HCT116 (cell line): ENCODE measurements around the gene CLIC3. TPM values are rescaled to one million over a fixed set of nuclear protein-coding genes. Genes with fewer than 3 reads are reported as not detected.

Experiments used
- ATAC-seq: fragments of 200-7000 bp; cut with Tn5 transposase; 2 replicates; pipeline ENCODE4 v1.9.1; 2020; ENCODE audit warnings: mild to moderate bottlenecking, moderate library complexity
- BruUV-seq: library from RNA; stranded (reverse); fragments of 400-500 nt; replicated peaks from 2 replicates; lab custom pipeline; 2021; lab: Mats Ljungman, UMichigan
- CTCF ChIA-PET: fragments of 300-600 bp; sonication (Branson Sonifier 250); formaldehyde crosslinking; loops from one replicate; lab custom pipeline; 2021; ENCODE audit warnings: antibody characterized with exemption; lab: Charles Lee
- POLR2A ChIA-PET: fragments of 300-600, 350-600 bp; sonication (Branson Sonifier 250); formaldehyde crosslinking; loops from one replicate; lab custom pipeline; 2021; ENCODE audit warnings: antibody characterized with exemption; lab: Charles Lee
- RAD21 ChIA-PET, 2 experiments: fragments of 300-600 bp; sonication (Branson Sonifier 250); formaldehyde crosslinking; loops; one replicate each; lab custom pipeline; 2023; ENCODE audit warnings: low total read pairs in 2 of 2; ENCODE audit not compliant: uncharacterized antibody in 2 of 2, unreplicated experiment in 2 of 2, low non-redundant PET in 1 of 2; lab: Charles Lee
- DNase-seq: peaks from one replicate; pipeline ENCODE4 v3.0.0-alpha.2; 2010; ENCODE audit warnings: low read depth, low spot score
- H2AFZ ChIP-seq: fragments of 200-600 bp; shearing (Covaris generic), sonication (generic); 2 replicates; pipeline ENCODE4 v1.6.1; 2017; ENCODE audit warnings: low read depth, mixed run types, mixed read lengths, antibody characterized with exemption, low read length; ENCODE audit not compliant: poor library complexity, severe bottlenecking
- H3K27ac ChIP-seq: 2 replicates; pipeline ENCODE4 v1.5.1; 2012; ENCODE audit warnings: low read depth, low read length
- H3K27me3 ChIP-seq: fragments of 200-600 bp; sonication (generic); 2 replicates; pipeline ENCODE4 v1.6.1; 2016; ENCODE audit warnings: mixed run types, low read length, mixed read lengths; ENCODE audit not compliant: insufficient read depth
- H3K36me3 ChIP-seq, 2 experiments: fragments of 200-500 bp in 1 of 2; fragments of 200-600 bp in 1 of 2; sonication (Bioruptor generic) in 1 of 2; sonication (generic) in 1 of 2; 2 replicates each; pipeline versions ENCODE4 v1.5.1 to v1.6.1; 2014 to 2016; ENCODE audit warnings: low read length in 2 of 2, inconsistent platforms in 1 of 2, mixed read lengths in 1 of 2, mixed run types in 1 of 2; ENCODE audit not compliant: insufficient read depth in 2 of 2, control insufficient read depth in 1 of 2
- H3K4me1 ChIP-seq, 2 experiments: fragments of 200-600 bp in 1 of 2; sonication (generic) in 1 of 2; 2 replicates each; pipeline versions ENCODE4 v1.5.1 to v1.6.1; 2012 to 2017; ENCODE audit warnings: low read length in 2 of 2, inconsistent platforms in 1 of 2, mild to moderate bottlenecking in 1 of 2, mixed read lengths in 1 of 2, mixed run types in 1 of 2, moderate library complexity in 1 of 2; ENCODE audit not compliant: insufficient read depth in 2 of 2, control insufficient read depth in 1 of 2
- H3K4me2 ChIP-seq: fragments of 200-600 bp; sonication (generic); 2 replicates; pipeline ENCODE4 v1.6.1; 2017; ENCODE audit warnings: mixed run types, low read length, mixed read lengths
- H3K4me3 ChIP-seq, 2 experiments: fragments of 200-600 bp in 1 of 2; sonication (generic) in 1 of 2; replicated peaks in 1 of 2; 2 replicates each; pipeline ENCODE4 v1.5.1; 2011 to 2016; ENCODE audit warnings: low read length in 2 of 2, control low read depth in 1 of 2, low read depth in 1 of 2, mild to moderate bottlenecking in 1 of 2, mixed read lengths in 1 of 2, mixed run types in 1 of 2
- H3K79me2 ChIP-seq: fragments of 200-600 bp; sonication (generic); 2 replicates; pipeline ENCODE4 v1.6.1; 2017; ENCODE audit warnings: mild to moderate bottlenecking, mixed run types, low read length, moderate library complexity, mixed read lengths; ENCODE audit not compliant: insufficient read depth
- H3K9ac ChIP-seq: fragments of 200-600 bp; sonication (generic); 2 replicates; pipeline ENCODE4 v1.6.1; 2016; ENCODE audit warnings: low read length, mixed read lengths
- H3K9me2 ChIP-seq: fragments of 200-600 bp; sonication (generic), shearing (Covaris generic); 2 replicates; pipeline ENCODE4 v1.6.1; 2017; ENCODE audit warnings: mixed run types, mild to moderate bottlenecking, moderate library complexity; ENCODE audit not compliant: insufficient read depth
- H3K9me3 ChIP-seq, 2 experiments: fragments of 200-500 bp in 1 of 2; fragments of 200-600 bp in 1 of 2; sonication (Bioruptor generic) in 1 of 2; sonication (generic) in 1 of 2; 2 replicates each; pipeline ENCODE4 v1.6.1; 2014 to 2017; ENCODE audit warnings: low read length in 2 of 2, mixed read lengths in 2 of 2, inconsistent platforms in 1 of 2, low read depth in 1 of 2, mild to moderate bottlenecking in 1 of 2, mixed run types in 1 of 2, moderate library complexity in 1 of 2; ENCODE audit not compliant: control insufficient read depth in 1 of 2, insufficient read depth in 1 of 2
- H4K20me1 ChIP-seq: fragments of 200-600 bp; sonication (generic), shearing (Covaris generic); 2 replicates; pipeline ENCODE4 v1.6.1; 2017; ENCODE audit warnings: mixed run types, mild to moderate bottlenecking, moderate library complexity; ENCODE audit not compliant: insufficient read depth
- FOSL1 ChIP-seq: IDR thresholded peaks from 2 replicates; pipeline ENCODE4 v1.6.1; 2012; ENCODE audit warnings: low read depth
- SRF ChIP-seq: IDR thresholded peaks from 2 replicates; pipeline ENCODE4 v1.6.1; 2012; ENCODE audit warnings: low read depth
- YY1 ChIP-seq: IDR thresholded peaks from 2 replicates; pipeline ENCODE4 v1.6.1; 2011; ENCODE audit warnings: low read length, low read depth, moderate library complexity, mild to moderate bottlenecking; ENCODE audit not compliant: insufficient replicate concordance; ENCODE audit errors: extremely low read depth
- intact Hi-C: fragments of 100-400 bp; cut with micrococcal nuclease; formaldehyde crosslinking; loops from 2 replicates; pipeline ENCODE4 v1.10.0; 2022
- total RNA-seq: library from RNA; stranded (reverse); gene quantifications from one replicate; pipeline ENCODE4 v1.2.1, GENCODE V29; 2021; ENCODE audit not compliant: unreplicated experiment

Gene CLIC3
- total RNA-seq, 1 experiment from 2014 or later = 8.4 TPM

DNA sequence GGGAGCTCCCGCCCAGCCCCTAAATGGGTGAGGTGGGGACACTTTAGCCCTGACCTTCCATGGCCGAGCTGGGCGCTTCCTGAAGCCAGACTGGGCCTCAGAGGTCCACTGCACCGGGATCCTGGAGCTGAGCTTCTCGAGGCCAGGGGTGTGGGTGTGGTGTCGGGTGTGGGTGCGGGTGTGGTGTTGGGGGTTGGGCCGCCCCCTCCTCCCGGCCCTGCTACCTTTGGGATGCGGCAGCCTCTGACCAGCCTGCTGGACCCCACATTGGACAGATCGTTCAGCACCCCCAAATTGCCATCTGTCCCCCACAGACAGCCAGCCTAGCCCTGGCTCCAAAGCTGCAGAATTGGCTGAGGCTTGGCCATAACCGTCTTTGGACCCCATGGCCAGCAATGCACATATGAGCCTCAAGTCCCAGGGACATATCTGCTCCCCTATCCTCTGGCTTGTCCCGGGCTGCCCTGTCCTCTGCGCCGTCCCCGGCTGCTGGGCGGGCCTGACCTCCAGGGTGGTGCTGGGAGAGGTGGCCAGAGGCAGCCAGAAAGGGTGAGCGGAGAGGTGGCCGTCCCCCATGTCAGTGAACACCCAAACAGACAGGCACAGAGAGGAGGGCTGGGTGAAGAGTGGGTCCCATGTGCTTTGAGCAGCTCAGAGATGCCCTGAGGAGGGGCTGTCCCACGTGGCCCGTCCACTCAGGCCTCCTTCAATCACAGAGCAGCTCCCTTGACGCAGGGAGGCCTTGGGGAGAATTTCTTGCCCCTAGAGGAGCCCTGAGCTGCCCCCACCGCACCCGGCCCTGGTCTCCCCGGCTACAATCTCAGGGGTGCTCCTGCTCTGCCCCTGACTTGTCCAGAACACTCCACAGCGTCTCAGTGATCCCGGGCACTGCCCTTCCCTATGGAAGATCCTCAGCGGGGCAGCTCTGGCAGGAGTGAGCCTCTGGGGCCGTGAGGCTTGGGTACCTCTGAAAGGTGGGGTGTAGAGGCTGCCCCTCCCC is 22.4 kb downstream of the CLIC3 start:
- H3K9me2 ChIP-seq = no peaks in the 10 kb centered on the region
- intact Hi-C loops = no loop called here
- no peaks in the 10 kb centered on the region for H3K27me3 ChIP-seq
- DNase-seq (no peak), ATAC-seq (no peak)
- ChIA-PET CTCF (interaction anchor here (1.2 to 2.0 kb wide), 2 partner anchors 26 to 56 kb away, joined by 3 to 8 read pairs; no protein-coding TSS in a partner anchor), RAD21 (no interaction called here), POLR2A (interaction anchor here (1.0 kb wide), 1 partner anchor 9 kb away, joined by 3 read pairs; no protein-coding TSS in a partner anchor)
- H3K4me1 ChIP-seq = peaks cover 2 to 29% of the 10 kb centered on the region in 2 experiments; a peak in 3 of 4 replicates
- no peak overlapping the region for H3K4me3 ChIP-seq
- BruUV-seq = no TSS peak
- H3K27ac ChIP-seq = no peak overlapping the region
- TF ChIP-seq FOSL1 = no peak
- TF ChIP-seq SRF = no peak
- H2AFZ ChIP-seq = no peak overlapping the region
- no peaks in the 10 kb centered on the region for H4K20me1 ChIP-seq
- H3K36me3 ChIP-seq = no peaks in the 10 kb centered on the region
- H3K9me3 ChIP-seq = no peaks in the 10 kb centered on the region
- no peak overlapping the region for H3K9ac ChIP-seq
- no peaks in the 10 kb centered on the region for H3K79me2 ChIP-seq
- H3K4me2 ChIP-seq = no peak overlapping the region

- no peak for ATAC-seq
- Histone ChIP-seq H3K36me3 (no peaks in the 10 kb centered on the region), H3K27ac (no peak overlapping the region), H3K4me3 (no peak overlapping the region), H2AFZ (no peak overlapping the region), H3K4me2 (no peak overlapping the region), H3K79me2 (no peaks in the 10 kb centered on the region), H4K20me1 (no peaks in the 10 kb centered on the region), H3K9me2 (no peaks in the 10 kb centered on the region), H3K4me1 (peaks cover 2 to 22% of the 10 kb centered on the region in 2 experiments; a peak in 3 of 4 replicates), H3K27me3 (no peaks in the 10 kb centered on the region), H3K9me3 (no peaks in the 10 kb centered on the region), H3K9ac (no peak overlapping the region)
- DNase-seq = no peak
- TF ChIP-seq YY1 = no peak
- intact Hi-C loops = no loop called here
- ChIA-PET RAD21 (no interaction called here), POLR2A (no interaction called here), CTCF (no interaction called here)
- BruUV-seq = no TSS peak
Observed at GRCh38 chr9:136972743-136973142, 23.6 kb downstream of the CLIC3 start.
